Activated CD8-positive, alpha-beta memory T cell treated with anti-CD3 and anti-CD28 coated beads, Interleukin-2, amount 50 U/mL, for 24 hours (primary cell): Measurements from ENCODE around the gene ZBTB3.
"Not testable (repeated sequence)": the region's sequence is repeated elsewhere in the genome, so short reads cannot be mapped to it uniquely, and the experiment has no call there.

Source experiments
- DNase-seq: peaks from one replicate; pipeline ENCODE4 v3.0.0-alpha.2; 2020; ENCODE audit errors: extremely low read depth

The ZBTB3 gene

DNA sequence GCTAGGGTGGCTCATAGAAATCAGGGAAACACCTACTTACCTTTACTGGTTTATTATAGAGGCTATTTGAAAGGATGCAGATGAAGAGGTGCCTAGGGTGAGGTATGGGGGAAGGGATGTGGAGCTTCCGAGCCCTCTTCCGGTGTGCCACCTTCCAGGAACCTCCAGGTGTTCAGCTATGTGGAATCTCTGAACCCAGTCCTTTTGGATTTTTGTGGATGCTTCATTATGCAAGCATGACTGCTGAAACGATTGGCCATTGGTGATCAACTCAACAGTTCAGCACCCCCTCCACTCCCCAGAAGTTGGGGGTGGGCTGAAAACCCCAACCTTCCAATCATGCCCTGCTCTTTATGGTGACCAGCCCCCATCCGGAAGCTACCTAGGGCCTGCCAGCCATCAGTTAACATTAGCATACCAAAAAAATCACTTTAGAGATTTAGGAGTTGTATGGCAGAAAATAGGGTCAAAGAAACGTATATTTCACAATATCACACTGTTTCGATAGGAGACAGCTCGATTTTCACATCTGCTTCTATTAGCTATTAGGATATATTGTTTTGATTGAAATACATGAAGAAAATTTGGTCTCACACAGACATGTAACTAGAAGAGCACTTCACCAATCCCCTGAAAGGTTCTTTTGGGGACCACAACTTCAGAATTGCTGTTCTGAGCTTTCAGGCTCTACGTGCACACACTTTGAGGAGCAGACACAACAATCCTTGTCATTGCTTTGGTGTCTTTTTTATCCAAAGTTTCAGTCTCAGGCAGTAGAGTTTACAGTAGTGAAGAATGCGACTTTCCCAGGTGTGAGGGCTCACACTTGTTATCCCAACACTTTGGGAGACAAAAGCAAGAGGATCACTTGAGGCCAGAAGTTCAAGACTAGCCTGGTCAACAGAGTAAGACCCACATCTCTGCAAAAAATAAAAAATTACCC lies 4.2 kb upstream of the ZBTB3 start:
- no peak for DNase-seq

- no peak for DNase-seq
Measured at GRCh38 chr11:62755086-62755615, 1.2 kb upstream of the ZBTB3 start.

- DNase-seq, result no peak
Measured at GRCh38 chr11:62752994-62753735, 795 bp downstream of the ZBTB3 start.

DNA sequence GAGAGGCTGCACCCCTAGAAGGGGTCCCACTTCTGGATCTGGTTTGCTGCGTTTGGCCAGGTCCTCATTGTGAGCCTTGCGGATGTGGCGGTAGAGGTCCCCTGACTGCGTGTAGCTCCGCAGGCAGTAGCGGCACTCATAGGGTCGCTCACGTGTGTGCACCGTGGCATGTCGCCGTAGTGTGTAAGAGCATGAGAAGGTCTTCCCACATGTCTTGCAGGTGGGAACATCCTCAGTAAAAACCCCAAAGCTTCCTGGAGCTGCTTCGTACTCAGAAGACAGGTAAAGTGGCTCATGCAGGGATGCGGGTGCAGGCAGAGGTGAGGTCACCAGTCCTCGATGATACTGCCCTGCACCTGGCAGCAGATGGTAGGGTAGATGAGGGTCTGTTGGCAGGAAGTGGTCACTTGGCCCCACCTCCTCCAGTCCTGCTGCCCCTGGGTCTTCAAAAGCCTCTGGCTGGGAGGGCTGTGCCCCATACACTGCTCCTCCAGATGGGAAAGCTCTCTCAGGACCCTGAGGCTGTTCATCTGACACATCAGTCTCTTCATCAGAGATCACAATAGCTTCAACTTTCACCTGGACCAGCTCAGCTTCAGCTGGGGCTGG lies 1.7 kb downstream of the ZBTB3 start:
- DNase-seq, result no peak

- DNase-seq, result not testable (repeated sequence)
Measured at GRCh38 chr11:62749931-62750330, 4.0 kb downstream of the ZBTB3 start.

GRCh38 chr11:62747475-62748160 lies 6.3 kb downstream of the ZBTB3 start:
- DNase-seq, result no peak

GRCh38 chr11:62737196-62737595 lies 16.8 kb downstream of the ZBTB3 start:
- DNase-seq, result no peak

DNA sequence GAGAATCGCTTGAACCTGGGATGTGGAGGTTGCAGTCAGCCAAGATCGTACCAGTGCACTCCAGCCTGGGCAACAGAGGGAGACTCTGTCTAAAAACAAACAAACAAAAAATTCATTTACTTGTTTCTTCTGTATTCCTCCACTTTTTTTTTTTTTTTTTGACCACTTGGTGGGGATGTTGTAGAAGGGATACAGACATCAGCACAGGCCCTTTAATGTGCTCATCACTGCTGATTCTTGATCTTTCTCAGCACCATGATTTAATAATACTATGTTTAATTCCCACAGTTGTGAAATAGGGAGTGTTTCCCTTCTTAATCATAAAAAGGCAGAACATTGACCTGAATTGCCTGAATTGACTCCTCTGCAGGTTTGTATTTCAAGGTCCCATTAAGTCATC lies 21.1 kb downstream of the ZBTB3 start:
- no peak for DNase-seq

- not testable (repeated sequence) for DNase-seq
Measured at GRCh38 chr11:62730076-62730475, 23.9 kb downstream of the ZBTB3 start.

DNA sequence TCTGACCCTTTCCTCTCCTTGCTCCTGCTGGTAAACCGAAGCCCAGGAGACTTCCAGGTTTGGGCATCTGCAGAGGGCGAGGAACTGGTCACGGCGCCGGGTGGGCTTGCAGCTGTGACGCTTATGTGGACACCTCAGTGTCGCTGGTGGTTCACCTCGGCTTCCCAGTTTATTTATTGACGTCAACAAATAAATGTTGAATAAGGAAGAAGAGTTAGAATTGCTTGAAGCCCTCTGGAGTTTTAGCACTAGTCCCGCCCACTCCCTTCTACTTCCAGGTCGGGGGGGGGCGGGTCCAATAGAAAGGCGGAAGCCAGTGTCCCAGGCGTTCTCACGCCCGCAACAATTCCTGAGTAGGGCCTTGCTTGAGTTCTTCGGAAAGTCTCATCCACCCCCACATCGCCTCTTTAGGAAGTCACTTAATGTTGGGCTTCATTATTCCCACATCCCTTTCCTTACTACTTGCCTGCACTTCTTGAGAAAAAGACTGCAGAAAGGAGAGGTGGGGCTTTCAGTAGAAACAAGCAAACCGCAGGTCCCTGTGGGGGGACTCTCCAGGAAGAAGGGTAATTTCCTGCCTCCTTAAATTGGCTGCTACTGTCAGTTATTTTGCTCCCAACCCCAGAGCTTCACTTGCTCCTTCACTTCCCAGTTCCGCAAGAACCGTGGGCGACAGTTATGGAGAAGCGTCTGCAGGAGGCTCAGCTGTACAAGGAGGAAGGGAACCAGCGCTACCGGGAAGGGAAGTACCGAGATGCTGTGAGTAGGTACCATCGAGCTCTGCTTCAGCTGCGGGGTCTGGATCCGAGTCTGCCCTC lies 25.6 kb downstream of the ZBTB3 start, which contains the start of gene TTC9C:
TSS of gene TTC9C (plus strand) at position 316 of the 818 bp plus-strand sequence. CDS start at position 679, 363 bp downstream.
- peak; percentile 68 for DNase-seq

- DNase-seq, result peak; percentile 59
Measured at GRCh38 chr11:62727872-62728170, 26.1 kb downstream of the ZBTB3 start.

DNA sequence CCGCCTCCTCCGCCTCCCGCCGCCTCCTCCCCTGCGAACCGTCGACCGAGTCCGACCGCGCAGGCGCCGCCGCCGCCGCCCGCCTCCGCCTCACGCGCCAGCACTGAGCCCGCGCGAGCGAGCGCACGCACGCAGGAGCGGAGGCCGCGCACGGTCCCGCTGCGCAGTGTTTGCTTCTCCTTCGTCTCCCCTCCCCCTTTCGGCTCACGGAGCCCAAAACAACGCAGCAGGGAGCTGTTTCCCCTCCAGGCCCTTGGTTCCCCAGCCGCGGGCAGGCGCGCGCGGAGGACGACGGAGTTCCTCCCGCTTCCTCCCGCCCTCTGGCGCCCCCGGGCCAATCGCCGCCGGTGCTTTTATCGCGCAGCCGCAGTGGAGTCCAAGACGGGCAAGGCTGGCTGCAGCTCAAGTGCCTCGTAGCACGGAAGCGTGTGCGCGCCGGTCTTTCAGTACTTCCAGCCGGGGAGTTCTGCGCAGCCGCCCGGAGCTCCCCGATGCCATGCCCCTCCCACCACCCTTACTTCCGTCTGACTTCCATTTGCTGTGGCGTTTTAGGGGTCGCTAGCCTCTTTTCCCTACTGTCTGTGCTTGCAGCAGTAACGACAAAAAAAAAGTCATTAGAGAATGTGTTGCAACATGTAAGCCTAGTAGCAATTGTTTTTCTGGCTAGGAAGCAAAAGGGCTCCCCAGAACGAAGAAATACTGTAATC lies 26.6 kb downstream of the ZBTB3 start, which contains the start of gene HNRNPUL2:
TSS of gene HNRNPUL2 (minus strand) at position 293 of the 707 bp plus-strand sequence. CDS start 301 bp downstream, outside the sequence.
- DNase-seq, result peak; percentile 96

GRCh38 chr11:62726915-62727164 lies 27.1 kb downstream of the ZBTB3 start:
- DNase-seq, result no peak

- DNase-seq, result no peak
Measured at GRCh38 chr11:62726156-62726914, 27.6 kb downstream of the ZBTB3 start.

DNA sequence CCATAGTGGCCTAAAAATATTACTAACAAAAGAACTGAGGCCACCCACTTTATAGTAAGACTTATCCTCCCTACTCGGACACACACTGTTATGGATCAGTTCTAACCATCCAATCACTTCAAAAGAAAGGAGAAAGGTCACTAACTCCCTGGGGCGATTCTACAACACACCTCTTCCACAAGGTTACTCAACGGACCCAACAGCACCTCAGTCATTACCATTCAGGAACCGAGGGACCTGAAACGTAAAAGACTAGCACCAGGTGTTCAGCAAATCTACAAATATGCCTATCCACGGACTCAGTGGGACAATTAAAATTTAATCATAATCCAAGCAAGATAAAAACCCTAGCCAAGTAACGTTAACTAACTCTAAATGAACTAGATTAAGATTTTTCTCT lies 28.3 kb downstream of the ZBTB3 start:
- no peak for DNase-seq

- DNase-seq, result no peak
Measured at GRCh38 chr11:62724171-62724570, 29.8 kb downstream of the ZBTB3 start.

- no peak for DNase-seq
Measured at GRCh38 chr11:62721994-62722393, 32.0 kb downstream of the ZBTB3 start.

DNA sequence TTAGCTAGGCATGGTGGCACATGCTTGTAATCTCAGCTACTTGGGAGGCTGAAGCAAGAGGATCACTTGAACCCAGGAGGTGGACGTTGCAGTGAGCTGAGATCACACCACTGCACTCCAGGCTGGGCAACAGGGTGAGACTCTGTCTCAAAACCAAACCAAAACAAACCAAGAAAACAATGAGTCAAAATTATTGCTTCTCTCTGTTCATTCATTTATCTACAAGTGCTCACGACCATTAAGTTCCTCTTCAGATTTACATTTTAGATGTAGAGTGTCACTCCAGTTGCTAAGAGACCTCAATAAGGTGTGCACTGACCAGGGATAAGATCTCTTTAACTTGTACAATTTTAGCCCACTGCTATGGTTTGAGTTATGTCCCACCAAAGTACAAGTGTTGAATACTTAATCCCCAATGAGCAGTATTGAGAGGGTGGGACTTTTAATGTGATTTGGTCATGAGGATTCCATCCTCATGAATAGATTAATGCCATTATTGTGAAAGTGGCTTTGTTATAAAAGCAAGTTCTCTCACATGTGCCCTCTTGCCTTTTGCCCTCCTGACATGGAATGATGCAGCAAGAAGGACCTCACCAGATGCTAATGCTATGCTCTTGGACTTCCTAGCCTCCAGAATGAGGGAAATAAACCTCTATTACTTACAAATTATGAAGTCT lies 34.5 kb downstream of the ZBTB3 start:
- DNase-seq, result no peak

DNA sequence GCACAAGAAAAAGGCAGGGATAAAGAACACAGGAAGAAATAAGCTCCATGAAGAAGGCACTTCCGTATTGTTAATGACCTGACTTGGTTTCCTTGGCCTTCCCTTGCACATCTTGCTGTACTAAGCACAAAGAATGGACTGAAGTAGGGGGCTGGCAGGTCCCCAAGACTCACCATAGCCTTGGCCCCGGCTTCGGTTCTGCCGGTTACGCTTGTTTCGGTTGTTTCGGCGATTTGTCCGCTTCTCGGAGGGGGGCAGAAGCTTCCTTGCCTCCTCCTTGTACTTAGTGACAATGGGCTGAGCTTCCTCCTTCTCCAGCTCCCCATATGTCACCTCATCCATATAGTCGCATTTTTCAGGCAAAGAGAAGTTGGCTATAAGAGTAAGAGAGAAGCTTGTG lies 37.1 kb downstream of the ZBTB3 start:
- no peak for DNase-seq
